ENCODE results near the gene PTPRN2. TPM values are rescaled to one million over a fixed set of nuclear protein-coding genes. Genes with fewer than 3 reads are reported as not detected.
A peak's percentile ranks its signal among the peaks of the same experiment; 100 is the strongest.

Gene PTPRN2
- total and polyA plus RNA-seq, 2 of the 13 experiments (the other 11 are each of a cell fraction or from before 2014, with no cell fraction given), result 2.5 to 24.2 TPM

- TF ChIP-seq ZNF574 (CRISPR knock-in tag; IDR thresholded peaks at IDR 0.05) (peak; percentile 54), PRDM15 (CRISPR knock-in tag; IDR thresholded peaks at IDR 0.05) (no peak), RXRA (CRISPR knock-in tag; IDR thresholded peaks at IDR 0.05) (peak; percentile 94), ZNF746 (CRISPR knock-in tag; IDR thresholded peaks at IDR 0.05) (peak; percentile 87), ZFX (CRISPR knock-in tag; IDR thresholded peaks at IDR 0.05; ENCODE audit: low read depth) (peak; percentile 63; the same call in 1 of the 2 replicates), EP300 (IDR thresholded peaks at IDR 0.05; ENCODE audit: low read depth in 2 of 2, low read length in 2 of 2) (0 out of 4 replicates have a peak, but pooled peaks of 1 of the 2 experiments have one; percentile 30), EP300 (CRISPR knock-in tag; IDR thresholded peaks at IDR 0.05; ENCODE audit: borderline replicate concordance) (peak; percentile 28; the same call in 1 of the 2 replicates), NR2C2 (CRISPR knock-in tag; IDR thresholded peaks at IDR 0.05; ENCODE audit: borderline replicate concordance) (peak; percentile 53; the same call in 1 of the 2 replicates), NFYB (CRISPR knock-in tag; IDR thresholded peaks at IDR 0.05) (0 out of 2 replicates have a peak, but pooled peaks have one; percentile 19)
- TF ChIP-seq, protein P1, sequence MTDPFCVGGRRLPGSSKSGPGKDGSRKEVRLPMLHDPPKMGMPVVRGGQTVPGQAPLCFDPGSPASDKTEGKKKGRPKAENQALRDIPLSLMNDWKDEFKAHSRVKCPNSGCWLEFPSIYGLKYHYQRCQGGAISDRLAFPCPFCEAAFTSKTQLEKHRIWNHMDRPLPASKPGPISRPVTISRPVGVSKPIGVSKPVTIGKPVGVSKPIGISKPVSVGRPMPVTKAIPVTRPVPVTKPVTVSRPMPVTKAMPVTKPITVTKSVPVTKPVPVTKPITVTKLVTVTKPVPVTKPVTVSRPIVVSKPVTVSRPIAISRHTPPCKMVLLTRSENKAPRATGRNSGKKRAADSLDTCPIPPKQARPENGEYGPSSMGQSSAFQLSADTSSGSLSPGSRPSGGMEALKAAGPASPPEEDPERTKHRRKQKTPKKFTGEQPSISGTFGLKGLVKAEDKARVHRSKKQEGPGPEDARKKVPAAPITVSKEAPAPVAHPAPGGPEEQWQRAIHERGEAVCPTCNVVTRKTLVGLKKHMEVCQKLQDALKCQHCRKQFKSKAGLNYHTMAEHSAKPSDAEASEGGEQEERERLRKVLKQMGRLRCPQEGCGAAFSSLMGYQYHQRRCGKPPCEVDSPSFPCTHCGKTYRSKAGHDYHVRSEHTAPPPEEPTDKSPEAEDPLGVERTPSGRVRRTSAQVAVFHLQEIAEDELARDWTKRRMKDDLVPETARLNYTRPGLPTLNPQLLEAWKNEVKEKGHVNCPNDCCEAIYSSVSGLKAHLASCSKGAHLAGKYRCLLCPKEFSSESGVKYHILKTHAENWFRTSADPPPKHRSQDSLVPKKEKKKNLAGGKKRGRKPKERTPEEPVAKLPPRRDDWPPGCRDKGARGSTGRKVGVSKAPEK (CRISPR knock-in tag; IDR thresholded peaks at IDR 0.05; ENCODE audit: borderline replicate concordance), result peak; percentile 66; the same call in 1 of the 2 replicates
- TF ChIP-seq, protein P2, sequence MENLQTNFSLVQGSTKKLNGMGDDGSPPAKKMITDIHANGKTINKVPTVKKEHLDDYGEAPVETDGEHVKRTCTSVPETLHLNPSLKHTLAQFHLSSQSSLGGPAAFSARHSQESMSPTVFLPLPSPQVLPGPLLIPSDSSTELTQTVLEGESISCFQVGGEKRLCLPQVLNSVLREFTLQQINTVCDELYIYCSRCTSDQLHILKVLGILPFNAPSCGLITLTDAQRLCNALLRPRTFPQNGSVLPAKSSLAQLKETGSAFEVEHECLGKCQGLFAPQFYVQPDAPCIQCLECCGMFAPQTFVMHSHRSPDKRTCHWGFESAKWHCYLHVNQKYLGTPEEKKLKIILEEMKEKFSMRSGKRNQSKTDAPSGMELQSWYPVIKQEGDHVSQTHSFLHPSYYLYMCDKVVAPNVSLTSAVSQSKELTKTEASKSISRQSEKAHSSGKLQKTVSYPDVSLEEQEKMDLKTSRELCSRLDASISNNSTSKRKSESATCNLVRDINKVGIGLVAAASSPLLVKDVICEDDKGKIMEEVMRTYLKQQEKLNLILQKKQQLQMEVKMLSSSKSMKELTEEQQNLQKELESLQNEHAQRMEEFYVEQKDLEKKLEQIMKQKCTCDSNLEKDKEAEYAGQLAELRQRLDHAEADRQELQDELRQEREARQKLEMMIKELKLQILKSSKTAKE (CRISPR knock-in tag; IDR thresholded peaks at IDR 0.05; ENCODE audit: borderline replicate concordance), result peak; percentile 53; the same call in 1 of the 2 replicates
- TF ChIP-seq, protein P3, sequence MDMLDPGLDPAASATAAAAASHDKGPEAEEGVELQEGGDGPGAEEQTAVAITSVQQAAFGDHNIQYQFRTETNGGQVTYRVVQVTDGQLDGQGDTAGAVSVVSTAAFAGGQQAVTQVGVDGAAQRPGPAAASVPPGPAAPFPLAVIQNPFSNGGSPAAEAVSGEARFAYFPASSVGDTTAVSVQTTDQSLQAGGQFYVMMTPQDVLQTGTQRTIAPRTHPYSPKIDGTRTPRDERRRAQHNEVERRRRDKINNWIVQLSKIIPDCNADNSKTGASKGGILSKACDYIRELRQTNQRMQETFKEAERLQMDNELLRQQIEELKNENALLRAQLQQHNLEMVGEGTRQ (IDR thresholded peaks at IDR 0.05; ENCODE audit: low read depth, low read length), result peak; percentile 31; the same call in 1 of the 2 replicates
- TF ChIP-seq, protein P3 (CRISPR knock-in tag; IDR thresholded peaks at IDR 0.05; ENCODE audit: borderline replicate concordance), result no peak
Observed at GRCh38 chr7:157854066-157854891, 733.3 kb downstream of the PTPRN2 start (continued).
